SK-N-SH (cell line): ENCODE results near the gene SOD1.

Experiments
- NRF1 ChIP-seq: IDR thresholded peaks from 2 replicates; pipeline ENCODE4 v1.6.1; 2012; ENCODE audit warnings: low read depth, mild to moderate bottlenecking, low read length
- TF ChIP-seq, protein P1 (sequence below): fragments of 150-350 bp; IDR thresholded peaks from 2 replicates; pipeline ENCODE4 v1.6.1; 2017; ENCODE audit warnings: antibody characterized with exemption, low read length, low read depth, borderline replicate concordance

DNA sequence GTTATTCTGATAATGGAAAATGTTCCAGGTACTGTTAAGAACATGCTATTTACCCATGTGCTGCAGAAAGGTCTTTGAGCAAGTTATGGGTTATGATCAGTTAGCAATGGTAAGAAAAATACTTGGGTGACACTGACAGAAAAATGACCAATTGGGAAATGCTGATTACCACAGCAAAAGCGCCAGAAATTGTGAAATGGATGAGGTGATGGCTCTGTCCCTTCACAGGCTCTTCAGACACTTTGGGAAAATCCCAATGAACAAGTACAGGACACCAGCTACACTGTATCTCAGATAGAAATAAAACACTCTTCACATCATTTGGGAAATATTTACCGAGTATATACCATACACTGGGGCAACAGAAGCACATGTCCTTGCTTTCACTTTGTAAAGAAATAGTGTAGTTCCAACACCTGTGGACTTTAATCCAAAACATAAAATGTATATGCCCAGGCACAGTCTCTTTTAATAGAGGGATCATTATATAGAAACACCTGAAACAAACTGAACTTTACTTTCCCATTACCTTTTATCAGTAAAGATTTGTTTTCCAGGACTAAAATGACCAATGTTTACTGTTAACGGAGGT is 13.9 kb downstream of the SOD1 start:
- TF ChIP-seq, protein P1, sequence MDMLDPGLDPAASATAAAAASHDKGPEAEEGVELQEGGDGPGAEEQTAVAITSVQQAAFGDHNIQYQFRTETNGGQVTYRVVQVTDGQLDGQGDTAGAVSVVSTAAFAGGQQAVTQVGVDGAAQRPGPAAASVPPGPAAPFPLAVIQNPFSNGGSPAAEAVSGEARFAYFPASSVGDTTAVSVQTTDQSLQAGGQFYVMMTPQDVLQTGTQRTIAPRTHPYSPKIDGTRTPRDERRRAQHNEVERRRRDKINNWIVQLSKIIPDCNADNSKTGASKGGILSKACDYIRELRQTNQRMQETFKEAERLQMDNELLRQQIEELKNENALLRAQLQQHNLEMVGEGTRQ = no peak
- no peak for TF ChIP-seq NRF1
